Measurements from ENCODE around the gene PPP1R37.

Gene PPP1R37

GRCh38 chr19:45171211-45171623 lies 78.2 kb downstream of the PPP1R37 start:
- no peak for ATAC-seq
- TF ChIP-seq ZNF70 (CRISPR knock-in tag; IDR thresholded peaks at IDR 0.05) (no peak), CREB5 (CRISPR knock-in tag; IDR thresholded peaks at IDR 0.05; ENCODE audit: low read depth) (no peak), ZFP30 (CRISPR knock-in tag; IDR thresholded peaks at IDR 0.05) (no peak)

GRCh38 chr19:45172173-45172572 lies 79.2 kb downstream of the PPP1R37 start:
- TF ChIP-seq CSRNP3 (CRISPR knock-in tag; IDR thresholded peaks at IDR 0.05) (no peak), PPARA (CRISPR knock-in tag; IDR thresholded peaks at IDR 0.05; ENCODE audit: borderline replicate concordance) (no peak), ZFP30 (CRISPR knock-in tag; IDR thresholded peaks at IDR 0.05) (no peak), ZC3H10 (CRISPR knock-in tag; IDR thresholded peaks at IDR 0.05) (no peak), RARB (CRISPR knock-in tag; IDR thresholded peaks at IDR 0.05) (no peak), OSR1 (CRISPR knock-in tag; IDR thresholded peaks at IDR 0.05) (no peak), CREB5 (CRISPR knock-in tag; IDR thresholded peaks at IDR 0.05; ENCODE audit: low read depth) (no peak), SNAI2 (CRISPR knock-in tag; IDR thresholded peaks at IDR 0.05) (no peak), ARNTL (CRISPR knock-in tag; IDR thresholded peaks at IDR 0.05; ENCODE audit: borderline replicate concordance, low read depth) (no peak), BACH2 (CRISPR knock-in tag; IDR thresholded peaks at IDR 0.05; ENCODE audit: borderline replicate concordance) (no peak)
- ATAC-seq, result no peak

GRCh38 chr19:45172611-45173208 lies 79.7 kb downstream of the PPP1R37 start:
- TF ChIP-seq CSRNP3 (CRISPR knock-in tag; IDR thresholded peaks at IDR 0.05), result no peak
- TF ChIP-seq ZFP30 (CRISPR knock-in tag; IDR thresholded peaks at IDR 0.05), result no peak
- TF ChIP-seq POU6F1 (CRISPR knock-in tag; IDR thresholded peaks at IDR 0.05; ENCODE audit: borderline replicate concordance, low read depth), result no peak
- TF ChIP-seq ZNF8 (CRISPR knock-in tag; IDR thresholded peaks at IDR 0.05), result no peak
- TF ChIP-seq ZFP3 (CRISPR knock-in tag; IDR thresholded peaks at IDR 0.05), result no peak
- no peak for TF ChIP-seq ARNTL (CRISPR knock-in tag; IDR thresholded peaks at IDR 0.05; ENCODE audit: borderline replicate concordance, low read depth)
- no peak for TF ChIP-seq TCF4 (CRISPR knock-in tag; IDR thresholded peaks at IDR 0.05; ENCODE audit: borderline replicate concordance)
- TF ChIP-seq ESRRG (CRISPR knock-in tag; IDR thresholded peaks at IDR 0.05), result no peak
- no peak for TF ChIP-seq ZNF565 (CRISPR knock-in tag; conservative IDR thresholded peaks at IDR 0.05; ENCODE audit: low read depth)

GRCh38 chr19:45173816-45174215 lies 80.8 kb downstream of the PPP1R37 start:
- no peak for ATAC-seq
- TF ChIP-seq ZC3H10 (CRISPR knock-in tag; IDR thresholded peaks at IDR 0.05), result no peak

More at GRCh38 chr19:45172611-45173208, 79.7 kb downstream of the PPP1R37 start:
- ATAC-seq, result no peak

- no peak for TF ChIP-seq CSDC2 (CRISPR knock-in tag; IDR thresholded peaks at IDR 0.05)
- ATAC-seq, result no peak
These were observed 82.8 kb downstream of the PPP1R37 start for GRCh38 chr19:45175515-45176345.
